Stimulated activated CD4-positive, alpha-beta T cell treated with anti-CD3 and anti-CD28 coated beads, TNF-alpha, amount 100 ng/mL, for 4 hours (primary cell): ENCODE results near the gene HACD4.

Source experiments
- DNase-seq, 3 experiments: peaks; one replicate each; pipeline ENCODE4 v3.0.0-alpha.2; 2020; ENCODE audit warnings: low read depth in 3 of 3

Gene HACD4, protein sequence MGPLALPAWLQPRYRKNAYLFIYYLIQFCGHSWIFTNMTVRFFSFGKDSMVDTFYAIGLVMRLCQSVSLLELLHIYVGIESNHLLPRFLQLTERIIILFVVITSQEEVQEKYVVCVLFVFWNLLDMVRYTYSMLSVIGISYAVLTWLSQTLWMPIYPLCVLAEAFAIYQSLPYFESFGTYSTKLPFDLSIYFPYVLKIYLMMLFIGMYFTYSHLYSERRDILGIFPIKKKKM

GRCh38 chr9:21031091-21031807 is at the start of gene HACD4:
HACD4 (minus strand) TSS chr9:21031640; CDS start chr9:21031590, 50 bp downstream.
- peak; percentile 36 to 40 (median 37) for DNase-seq

GRCh38 chr9:21080793-21081192 is 49.4 kb upstream of the HACD4 start:
- DNase-seq: no peak

- no peak for DNase-seq
Measured at GRCh38 chr9:21078702-21079101, 47.3 kb upstream of the HACD4 start.

DNA sequence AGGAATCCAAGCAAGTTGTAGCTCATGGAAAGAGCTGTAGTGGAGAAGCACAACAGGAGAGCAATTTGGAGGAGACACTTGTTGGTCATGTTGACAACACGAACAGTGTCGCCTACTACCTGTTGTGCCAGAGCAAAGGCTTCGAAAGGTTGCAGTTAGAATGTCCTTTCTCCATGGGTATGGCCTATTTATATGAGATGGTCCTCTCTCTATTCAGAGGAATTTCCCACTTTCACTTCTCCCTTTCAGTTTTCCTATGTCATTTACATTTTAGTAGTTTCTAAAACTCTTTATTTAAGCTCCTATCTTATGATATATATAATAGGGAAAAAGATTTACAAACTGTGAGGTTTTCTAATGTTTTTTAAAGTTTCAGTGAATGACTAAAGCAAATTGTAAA is 46.3 kb upstream of the HACD4 start, which contains the start of gene IFNB1:
IFNB1 (minus strand) TSS at position 162 of the 400 bp plus-strand sequence; CDS start at position 89, 73 bp downstream.
- DNase-seq: no peak

GRCh38 chr9:21075484-21075883 is 44.0 kb upstream of the HACD4 start:
- DNase-seq: no peak

DNA sequence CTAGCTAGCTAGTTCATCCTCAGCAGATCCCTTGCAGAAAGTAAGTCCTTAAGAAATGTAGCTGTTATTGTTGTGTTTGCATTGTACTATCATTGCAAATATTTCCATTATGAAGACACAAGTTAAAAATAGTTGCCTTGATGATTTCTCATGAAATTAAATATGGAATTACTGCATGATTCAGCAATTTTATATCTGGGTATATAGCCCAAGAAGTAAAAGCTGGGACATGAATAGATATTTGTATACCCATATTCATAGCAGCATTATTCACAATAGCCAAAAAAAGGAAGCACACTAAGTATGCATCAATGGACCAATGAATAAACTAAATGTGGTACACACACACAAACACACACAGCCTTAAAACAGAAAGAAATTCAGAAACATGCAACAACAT is 39.5 kb upstream of the HACD4 start:
- no peak for DNase-seq

GRCh38 chr9:21070171-21070571 is 38.7 kb upstream of the HACD4 start:
- DNase-seq: no peak

- no peak for DNase-seq
Measured at GRCh38 chr9:21060919-21061561, 29.6 kb upstream of the HACD4 start.

GRCh38 chr9:21056931-21057330 is 25.5 kb upstream of the HACD4 start:
- DNase-seq: no peak

- no peak for DNase-seq
Measured at GRCh38 chr9:21053851-21054250, 22.4 kb upstream of the HACD4 start.

- DNase-seq: no peak
Measured at GRCh38 chr9:21047281-21047691, 15.8 kb upstream of the HACD4 start.

GRCh38 chr9:21043841-21044240 is 12.4 kb upstream of the HACD4 start:
- DNase-seq: no peak

GRCh38 chr9:21042466-21042865 is 11.0 kb upstream of the HACD4 start:
- DNase-seq: no peak

GRCh38 chr9:21039302-21039701 is 7.9 kb upstream of the HACD4 start:
- no peak for DNase-seq

DNA sequence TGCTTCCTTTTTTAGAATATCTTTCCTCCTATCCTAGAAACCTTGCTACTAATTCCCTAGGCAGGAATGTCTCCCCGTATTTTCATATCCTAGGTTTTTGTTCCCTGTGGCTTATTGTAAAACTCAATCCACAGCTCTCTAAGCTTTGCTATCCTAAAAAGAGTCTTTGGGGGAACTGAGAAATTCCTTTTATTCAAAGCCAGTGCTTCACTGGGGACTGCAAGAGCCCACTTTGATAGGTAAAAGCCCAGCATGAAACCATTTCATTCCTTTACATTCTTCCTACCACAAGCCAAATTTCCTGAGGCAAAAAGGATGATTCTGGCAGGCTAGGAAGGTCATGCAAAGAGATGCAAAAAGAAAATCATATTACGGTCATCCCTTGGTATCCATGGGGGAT is 5.8 kb upstream of the HACD4 start:
- no peak for DNase-seq

DNA sequence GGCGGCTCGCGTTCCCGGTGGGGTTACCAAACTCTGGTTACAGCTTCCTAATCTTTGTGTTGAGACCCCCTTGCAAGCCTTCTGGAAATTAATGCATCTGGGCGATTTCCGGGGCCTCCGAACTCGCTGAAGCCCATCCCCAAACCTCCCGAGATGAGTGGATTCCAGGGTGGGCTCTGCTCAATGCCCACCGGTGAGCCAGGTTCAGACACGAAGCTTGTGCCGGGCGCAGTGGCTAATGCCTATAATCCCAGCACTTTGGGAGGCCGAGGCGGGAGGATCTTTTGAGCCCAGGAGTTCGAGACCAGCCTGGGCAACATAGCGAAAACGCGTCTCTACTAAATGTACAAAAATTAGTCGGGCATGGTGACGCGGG is 356 bp upstream of the HACD4 start:
- DNase-seq: no peak

- DNase-seq: peak in 1 of 3 experiments; percentile 5
Measured at GRCh38 chr9:21030389-21031035, 928 bp downstream of the HACD4 start.

DNA sequence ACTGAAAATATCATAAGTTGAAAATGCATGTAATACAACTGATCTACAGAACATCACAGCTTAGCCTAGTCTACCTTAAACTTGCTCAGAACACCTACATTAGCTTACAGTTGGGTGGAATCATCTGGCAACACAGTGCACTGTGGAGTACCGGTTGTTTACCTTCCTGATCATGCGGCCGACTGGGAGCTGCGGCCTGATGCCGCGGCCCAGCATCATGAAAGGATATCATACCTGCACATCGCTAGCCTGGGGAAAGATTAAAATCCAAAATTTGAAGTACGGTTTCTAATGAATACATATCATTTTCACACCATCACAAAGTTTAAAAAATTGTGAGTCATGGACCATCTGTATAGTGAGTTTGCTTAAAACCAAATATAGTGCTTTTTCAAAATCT is 1.8 kb downstream of the HACD4 start:
- DNase-seq: no peak

DNA sequence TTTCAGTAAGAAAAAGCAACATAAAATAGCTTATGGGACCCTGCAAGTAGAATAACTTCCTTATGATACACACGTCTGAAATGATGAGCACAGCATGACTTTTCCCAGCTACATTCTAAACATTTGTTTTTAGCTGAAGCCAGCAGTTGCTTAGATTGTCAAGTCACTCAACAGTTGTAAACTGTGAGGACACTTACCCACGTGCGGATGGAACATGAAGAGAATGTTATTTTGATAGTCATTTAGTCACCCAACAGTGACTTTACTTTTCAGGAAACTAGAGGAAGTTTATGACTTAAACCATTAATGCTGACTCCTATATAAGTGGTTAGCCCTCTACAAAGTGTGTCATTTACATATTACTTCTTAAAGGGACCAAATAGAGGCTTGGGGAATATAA is 3.0 kb downstream of the HACD4 start:
- DNase-seq: no peak

GRCh38 chr9:21027295-21027694 is 4.1 kb downstream of the HACD4 start:
- no peak for DNase-seq

DNA sequence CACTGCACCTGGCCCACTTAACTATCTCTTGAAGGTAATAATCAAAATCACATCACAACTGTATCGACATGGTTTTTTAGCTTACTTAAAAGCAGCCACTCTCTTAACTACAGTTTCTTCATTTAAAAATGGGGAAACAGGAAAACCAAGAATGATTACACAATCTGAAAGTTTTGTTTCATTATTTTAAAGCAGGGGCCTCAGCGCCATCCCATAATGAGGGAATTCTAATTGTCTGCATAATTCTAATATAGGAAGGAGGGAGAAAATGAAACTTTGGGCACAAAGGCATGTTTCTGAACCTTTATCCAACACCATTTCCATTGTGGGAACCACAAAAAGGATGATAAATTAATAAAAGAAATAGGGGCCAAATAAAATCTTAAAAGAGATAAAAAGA is 7.6 kb downstream of the HACD4 start:
- no peak for DNase-seq

GRCh38 chr9:21018177-21018576 is 13.3 kb downstream of the HACD4 start:
- DNase-seq: no peak
